HG03342 (cell line): Measurements from ENCODE around the gene TMEM123.
A peak's percentile ranks its signal among the peaks of the same experiment; 100 is the strongest.
"Not testable (repeated sequence)": the region's sequence is repeated elsewhere in the genome, so short reads cannot be mapped to it uniquely, and the experiment has no call there.

ENCODE experiments used
- ATAC-seq: cut with Tn5 transposase; IDR thresholded peaks from one replicate; pipeline ENCODE4 v1.9.1; 2021; ENCODE audit warnings: mild to moderate bottlenecking, moderate library complexity; ENCODE audit not compliant: unreplicated experiment

Gene TMEM123

GRCh38 chr11:102449651-102450570 is 2.7 kb downstream of the TMEM123 start:
- ATAC-seq, result no peak

- ATAC-seq, result no peak
These were observed 3.7 kb downstream of the TMEM123 start for GRCh38 chr11:102448869-102449224.

GRCh38 chr11:102447941-102448868 is 4.4 kb downstream of the TMEM123 start:
- ATAC-seq, result no peak

GRCh38 chr11:102447193-102447592 is 5.4 kb downstream of the TMEM123 start:
- ATAC-seq, result no peak

GRCh38 chr11:102446606-102447005 is 6.0 kb downstream of the TMEM123 start:
- no peak for ATAC-seq

GRCh38 chr11:102444693-102445092 is 7.9 kb downstream of the TMEM123 start:
- ATAC-seq, result not testable (repeated sequence)

GRCh38 chr11:102444142-102444541 is 8.4 kb downstream of the TMEM123 start:
- not testable (repeated sequence) for ATAC-seq

- ATAC-seq, result not testable (repeated sequence)
These were observed 13.6 kb downstream of the TMEM123 start for GRCh38 chr11:102439063-102439363.

- ATAC-seq, result no peak
These were observed 14.1 kb downstream of the TMEM123 start for GRCh38 chr11:102438311-102439062.

GRCh38 chr11:102437727-102438126 is 14.8 kb downstream of the TMEM123 start:
- ATAC-seq, result no peak

GRCh38 chr11:102436976-102437375 is 15.6 kb downstream of the TMEM123 start:
- ATAC-seq, result no peak

- no peak for ATAC-seq
These were observed 16.0 kb downstream of the TMEM123 start for GRCh38 chr11:102436561-102436960.

GRCh38 chr11:102435688-102436087 is 16.9 kb downstream of the TMEM123 start:
- ATAC-seq, result no peak

GRCh38 chr11:102433571-102433970 is 19.0 kb downstream of the TMEM123 start:
- ATAC-seq, result not testable (repeated sequence)

GRCh38 chr11:102432560-102432959 is 20.0 kb downstream of the TMEM123 start:
- not testable (repeated sequence) for ATAC-seq

- no peak for ATAC-seq
These were observed 21.2 kb downstream of the TMEM123 start for GRCh38 chr11:102431404-102431803.

- peak; percentile 88 for ATAC-seq
These were observed 22.3 kb downstream of the TMEM123 start for GRCh38 chr11:102430158-102430836.

GRCh38 chr11:102429691-102430090 is 22.9 kb downstream of the TMEM123 start:
- no peak for ATAC-seq

- ATAC-seq, result no peak
These were observed 23.3 kb downstream of the TMEM123 start for GRCh38 chr11:102429226-102429625.

GRCh38 chr11:102428696-102429095 is 23.9 kb downstream of the TMEM123 start:
- ATAC-seq, result no peak
